Tibial artery (tissue), 4 donors: ENCODE data around the gene MPST.

Source experiments
- DNase-seq, 2 donors: peaks; one replicate each; pipeline ENCODE4 v3.0.0-alpha.2; 2019
- H3K27ac ChIP-seq, 2 donors: fragments of 200-600 bp; sonication (generic) in 1 of 2; 1 replicate in 1 of 2; 2 replicates in 1 of 2; pipeline ENCODE4 v1.5.1; 2018 to 2019; ENCODE audit warnings: mild to moderate bottlenecking in 1 of 2
- H3K27me3 ChIP-seq, 2 donors: fragments of 200-600 bp; sonication (generic) in 1 of 2; one replicate each; pipeline versions ENCODE4 v1.5.1 to v1.6.0; 2016 to 2019
- H3K36me3 ChIP-seq, 3 donors: fragments of 200-600 bp; sonication (generic) in 2 of 3; one replicate each; pipeline ENCODE4 v1.5.1; 2016 to 2019; ENCODE audit warnings: mild to moderate bottlenecking in 2 of 3
- H3K4me1 ChIP-seq, 4 donors: fragments of 200-600 bp; sonication (generic) in 2 of 4; 1 replicate in 3 of 4; 2 replicates in 1 of 4; pipeline ENCODE4 v1.5.1; 2016 to 2019
- H3K4me3 ChIP-seq, 2 donors: fragments of 200-600 bp; sonication (generic) in 1 of 2; 1 replicate in 1 of 2; 2 replicates in 1 of 2; pipeline ENCODE4 v1.5.1; 2018 to 2019; ENCODE audit warnings: mild to moderate bottlenecking in 2 of 2
- H3K9me3 ChIP-seq, 3 donors: fragments of 200-600 bp; sonication (generic) in 1 of 3; one replicate each; pipeline ENCODE4 v1.5.1; 2016 to 2019
- intact Hi-C: fragments of 100-400 bp; cut with DNase I; formaldehyde crosslinking; loops from one replicate; pipeline ENCODE4 v1.15.0; 2023; ENCODE audit warnings: low total_unique reads
- TF ChIP-seq, protein P1 (sequence below), 2 experiments: fragments of 200-600 bp in 1 of 2; fragments of 450-650 bp in 1 of 2; IDR thresholded peaks; one replicate each; pipeline ENCODE4 v1.5.1; 2017 to 2019; ENCODE audit warnings: antibody characterized with exemption in 2 of 2, mild to moderate bottlenecking in 1 of 2, moderate library complexity in 1 of 2

The MPST gene

DNA sequence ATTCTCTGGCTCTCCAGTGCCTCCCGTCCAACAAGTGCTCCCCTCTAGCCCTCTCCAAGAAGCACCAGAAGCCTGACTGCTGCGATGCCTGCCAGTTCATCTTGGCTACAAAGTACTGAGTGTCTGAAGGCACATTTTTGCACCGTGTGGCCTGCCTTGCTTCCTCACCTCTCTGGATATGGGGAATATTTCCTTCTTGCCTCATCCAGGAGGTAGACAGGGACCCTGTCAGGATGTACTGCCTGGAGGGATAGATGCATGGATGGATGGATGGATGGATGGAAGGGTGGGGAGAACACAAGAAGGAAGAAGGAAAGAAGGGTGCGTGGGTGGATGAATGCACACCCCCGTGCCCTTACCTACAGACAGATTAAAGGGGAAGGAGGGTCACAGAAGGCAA lies 59.6 kb downstream of the MPST start:
- H3K4me1 ChIP-seq = no peaks in the 10 kb centered on the region
- intact Hi-C loops = no loop called here
- TF ChIP-seq, protein P1, sequence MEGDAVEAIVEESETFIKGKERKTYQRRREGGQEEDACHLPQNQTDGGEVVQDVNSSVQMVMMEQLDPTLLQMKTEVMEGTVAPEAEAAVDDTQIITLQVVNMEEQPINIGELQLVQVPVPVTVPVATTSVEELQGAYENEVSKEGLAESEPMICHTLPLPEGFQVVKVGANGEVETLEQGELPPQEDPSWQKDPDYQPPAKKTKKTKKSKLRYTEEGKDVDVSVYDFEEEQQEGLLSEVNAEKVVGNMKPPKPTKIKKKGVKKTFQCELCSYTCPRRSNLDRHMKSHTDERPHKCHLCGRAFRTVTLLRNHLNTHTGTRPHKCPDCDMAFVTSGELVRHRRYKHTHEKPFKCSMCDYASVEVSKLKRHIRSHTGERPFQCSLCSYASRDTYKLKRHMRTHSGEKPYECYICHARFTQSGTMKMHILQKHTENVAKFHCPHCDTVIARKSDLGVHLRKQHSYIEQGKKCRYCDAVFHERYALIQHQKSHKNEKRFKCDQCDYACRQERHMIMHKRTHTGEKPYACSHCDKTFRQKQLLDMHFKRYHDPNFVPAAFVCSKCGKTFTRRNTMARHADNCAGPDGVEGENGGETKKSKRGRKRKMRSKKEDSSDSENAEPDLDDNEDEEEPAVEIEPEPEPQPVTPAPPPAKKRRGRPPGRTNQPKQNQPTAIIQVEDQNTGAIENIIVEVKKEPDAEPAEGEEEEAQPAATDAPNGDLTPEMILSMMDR (IDR thresholded peaks at IDR 0.05) = no peak

More for the DNA sequence above, 59.6 kb downstream of the MPST start:
- no peaks in the 10 kb centered on the region for H3K9me3 ChIP-seq
- no peak overlapping the region for H3K27ac ChIP-seq
- no peaks in the 10 kb centered on the region for H3K36me3 ChIP-seq
- no peak overlapping the region for H3K4me3 ChIP-seq
- DNase-seq = no peak
- H3K27me3 ChIP-seq = peaks cover 0 to 67% of the 10 kb centered on the region in 2 donors
